ENCODE results near the gene UBAC1.

UBAC1 gene

DNA sequence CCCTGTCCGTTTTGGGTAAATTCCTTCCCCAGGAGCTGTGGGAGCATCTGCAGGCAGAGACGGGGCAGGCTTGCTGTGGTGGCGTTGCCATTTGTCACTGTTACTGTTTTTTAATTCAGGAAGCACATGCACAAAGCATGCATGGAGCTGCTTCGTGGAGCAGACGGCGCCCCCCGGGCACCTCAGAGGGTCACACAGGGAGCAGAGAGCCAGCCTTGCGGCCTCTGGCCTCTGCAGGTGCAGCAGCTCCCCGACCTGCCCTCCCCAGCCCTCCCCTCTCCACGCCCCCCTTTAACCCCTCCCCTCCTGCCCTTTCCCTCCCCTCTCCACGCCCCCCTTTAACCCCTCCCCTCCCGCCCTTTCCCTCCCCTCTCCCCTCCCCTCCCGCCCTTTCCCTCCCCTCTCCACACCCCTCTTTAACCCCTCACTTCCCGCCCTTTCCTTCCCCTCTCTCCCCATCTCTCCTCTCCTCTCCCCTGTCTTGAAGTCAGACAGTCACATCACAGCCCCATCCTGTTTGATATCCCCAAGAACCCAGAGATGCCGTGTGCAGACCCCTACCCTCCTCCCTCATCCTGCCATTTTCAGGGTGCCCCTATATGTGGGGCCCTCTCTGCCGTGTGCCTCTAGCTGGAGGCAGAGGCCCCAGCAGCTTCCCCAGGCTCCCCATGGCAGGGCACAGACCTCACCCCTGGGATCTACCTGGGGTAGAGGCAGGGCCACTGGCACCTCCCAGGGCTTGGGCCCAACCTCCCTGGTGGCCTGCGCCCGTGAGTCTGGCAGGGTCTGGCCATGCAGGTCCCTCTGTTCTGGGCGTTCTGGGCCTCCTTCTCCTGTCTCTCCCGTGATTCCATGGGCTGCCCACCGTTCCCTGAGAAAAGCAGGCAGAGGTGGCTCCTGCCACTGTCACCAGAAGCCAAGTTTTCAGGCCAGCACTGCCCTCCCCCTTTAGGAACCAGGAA, 29.6 kb upstream of the UBAC1 start:
- POLR2A ChIA-PET = no interaction called here
- no peak overlapping the region for H3K4me3 ChIP-seq (ENCODE audit: low read depth, low read length)
- CTCF ChIA-PET = interaction anchor here (1.2 to 3.2 kb wide), 2 partner anchors 15 to 23 kb away, joined by 3 to 12 read pairs; no protein-coding TSS in a partner anchor
- H3K4me1 ChIP-seq (ENCODE audit: control insufficient read depth, insufficient read depth, low read length) = peaks cover 7% of the 10 kb centered on the region; the same call in 1 of the 2 replicates
- TF ChIP-seq KLF1 (tag by site-specific recombination; IDR thresholded peaks at IDR 0.05) = peak; percentile 81
- TF ChIP-seq KLF8 (tag by site-specific recombination; IDR thresholded peaks at IDR 0.05) = peak; percentile 43; the same call in 1 of the 2 replicates
- TF ChIP-seq ZNF221 (tag by site-specific recombination; IDR thresholded peaks at IDR 0.05; ENCODE audit: borderline replicate concordance) = no peak
- peak; percentile 65; the same call in 1 of the 2 replicates for TF ChIP-seq KLF17 (tag by site-specific recombination; IDR thresholded peaks at IDR 0.05)
- TF ChIP-seq ZFP69B (tag by site-specific recombination; IDR thresholded peaks at IDR 0.05) = peak; percentile 42; the same call in 1 of the 2 replicates
- TF ChIP-seq GLIS1 (tag by site-specific recombination; IDR thresholded peaks at IDR 0.05) = peak; percentile 87
- peak; percentile 19; the same call in 1 of the 2 replicates for TF ChIP-seq GLIS2 (tag by site-specific recombination; IDR thresholded peaks at IDR 0.05)
- no peak for TF ChIP-seq ZNF362 (tag by site-specific recombination; IDR thresholded peaks at IDR 0.05)
- TF ChIP-seq KLF9 (tag by site-specific recombination; IDR thresholded peaks at IDR 0.05; ENCODE audit: low read depth) = 0 out of 2 replicates have a peak, but pooled peaks have one; percentile 13
- TF ChIP-seq ZBTB44 (tag by site-specific recombination; IDR thresholded peaks at IDR 0.05) = peak; percentile 80
- TF ChIP-seq ZNF600 (tag by site-specific recombination; IDR thresholded peaks at IDR 0.05) = no peak
- H3K27ac ChIP-seq (ENCODE audit: extremely low read depth, low read depth, low read length) = no peak overlapping the region
- H3K36me3 ChIP-seq (ENCODE audit: control insufficient read depth in 2 of 2, insufficient read depth in 1 of 2, low read length in 2 of 2) = no peaks in the 10 kb centered on the region
- H3K9me3 ChIP-seq (ENCODE audit: control insufficient read depth, insufficient read depth, low read depth, low read length) = no peaks in the 10 kb centered on the region

- no peaks in the 10 kb centered on the region for H3K36me3 ChIP-seq (ENCODE audit: control insufficient read depth in 2 of 2, insufficient read depth in 1 of 2, low read length in 2 of 2)
- H3K27ac ChIP-seq (ENCODE audit: extremely low read depth, low read depth, low read length) = no peak overlapping the region
- peaks cover 7% of the 10 kb centered on the region; the same call in 1 of the 2 replicates for H3K4me1 ChIP-seq (ENCODE audit: control insufficient read depth, insufficient read depth, low read length)
- CTCF ChIA-PET = interaction anchor here (0.6 to 3.2 kb wide), 4 partner anchors 14 to 32 kb away, joined by 3 to 12 read pairs (median 3); no protein-coding TSS in a partner anchor
- no peak overlapping the region for H3K4me3 ChIP-seq (ENCODE audit: low read depth, low read length)
- TF ChIP-seq GLIS2 (tag by site-specific recombination; IDR thresholded peaks at IDR 0.05) (peak; percentile 50; the same call in 1 of the 2 replicates), ZNF341 (tag by site-specific recombination; IDR thresholded peaks at IDR 0.05; ENCODE audit: low read depth) (peak; percentile 60), PATZ1 (tag by site-specific recombination; IDR thresholded peaks at IDR 0.05) (0 out of 2 replicates have a peak, but pooled peaks have one; percentile 15), GLIS1 (tag by site-specific recombination; IDR thresholded peaks at IDR 0.05) (peak; percentile 73), ZNF518A (tag by site-specific recombination; conservative IDR thresholded peaks at IDR 0.05; ENCODE audit: low read depth) (no peak), ZNF133 (tag by site-specific recombination; IDR thresholded peaks at IDR 0.05) (no peak), ZIC2 (tag by site-specific recombination; IDR thresholded peaks at IDR 0.05) (peak; percentile 41; the same call in 1 of the 2 replicates)
- H3K9me3 ChIP-seq (ENCODE audit: control insufficient read depth, insufficient read depth, low read depth, low read length) = no peaks in the 10 kb centered on the region
- POLR2A ChIA-PET = no interaction called here
These were observed 28.7 kb upstream of the UBAC1 start for GRCh38 chr9:135989722-135990467.
